GM12892 (cell line): ENCODE results near the gene PDE6B.

Source experiments
- DNase-seq: peaks from one replicate; pipeline ENCODE4 v3.0.0; 2011; ENCODE audit not compliant: insufficient read length
- FAIRE-seq: peaks from 2 replicates; lab custom pipeline; 2011; peaks lifted over from hg19 to GRCh38; lab: Jason Lieb, UNC
- POLR2A ChIP-seq: IDR thresholded peaks from 2 replicates; pipeline ENCODE4 v1.6.1; 2011; ENCODE audit warnings: low read depth, low read length, control low read depth
- POLR2AphosphoS5 ChIP-seq: IDR thresholded peaks from 2 replicates; pipeline ENCODE4 v1.6.1; 2011; ENCODE audit warnings: low read depth, low read length, control low read depth
- TAF1 ChIP-seq: IDR thresholded peaks from 2 replicates; pipeline ENCODE4 v1.6.1; 2011; ENCODE audit warnings: low read depth, mild to moderate bottlenecking, control low read depth, low read length, borderline replicate concordance

Gene PDE6B

GRCh38 chr4:681736-682451 lies 56.5 kb downstream of the PDE6B start:
- no peak for FAIRE-seq
- DNase-seq, result no peak
- TF ChIP-seq POLR2AphosphoS5, result no peak
- TF ChIP-seq TAF1, result no peak
- TF ChIP-seq POLR2A, result no peak

GRCh38 chr4:682490-683172 lies 57.3 kb downstream of the PDE6B start:
- no peak for TF ChIP-seq TAF1
- no peak for TF ChIP-seq POLR2AphosphoS5
- TF ChIP-seq POLR2A, result no peak
- DNase-seq (no peak), FAIRE-seq (no peak)

- FAIRE-seq (no peak), DNase-seq (no peak)
- no peak for TF ChIP-seq TAF1
- TF ChIP-seq POLR2AphosphoS5, result no peak
- no peak for TF ChIP-seq POLR2A
Observed at GRCh38 chr4:683247-683897, 58.0 kb downstream of the PDE6B start.

GRCh38 chr4:683982-684622 lies 58.7 kb downstream of the PDE6B start:
- no peak for TF ChIP-seq TAF1
- no peak for TF ChIP-seq POLR2AphosphoS5
- no peak for TF ChIP-seq POLR2A
- DNase-seq, result no peak
- FAIRE-seq, result no peak

GRCh38 chr4:684623-685327 lies 59.4 kb downstream of the PDE6B start:
- FAIRE-seq (no peak), DNase-seq (no peak)
- TF ChIP-seq POLR2AphosphoS5 (no peak), TAF1 (no peak), POLR2A (no peak)

- DNase-seq (no peak), FAIRE-seq (no peak)
- TF ChIP-seq TAF1 (no peak), POLR2AphosphoS5 (no peak), POLR2A (no peak)
Observed at GRCh38 chr4:685679-686412, 60.5 kb downstream of the PDE6B start.

GRCh38 chr4:686413-687040 lies 61.2 kb downstream of the PDE6B start:
- no peak for FAIRE-seq
- no peak for DNase-seq
- TF ChIP-seq POLR2A, result no peak
- no peak for TF ChIP-seq TAF1
- no peak for TF ChIP-seq POLR2AphosphoS5

GRCh38 chr4:687048-687970 lies 61.9 kb downstream of the PDE6B start:
- no peak for FAIRE-seq
- TF ChIP-seq TAF1, result no peak
- no peak for TF ChIP-seq POLR2AphosphoS5
- no peak for TF ChIP-seq POLR2A
- no peak for DNase-seq
